Transverse colon (tissue), 4 donors: ENCODE measurements around the gene CHMP4B. TPM values are rescaled to one million over a fixed set of nuclear protein-coding genes. Genes with fewer than 3 reads are reported as not detected.

Experiments
- DNase-seq: peaks from one replicate; pipeline ENCODE4 v3.0.0-alpha.2; 2019
- H3K27ac ChIP-seq, 4 donors: fragments of 200-600 bp; sonication (generic); 2 replicates each; pipeline ENCODE4 v1.5.1; 2016 to 2018; ENCODE audit warnings: inconsistent platforms in 4 of 4
- H3K27me3 ChIP-seq: fragments of 200-600 bp; sonication (generic); 2 replicates; pipeline ENCODE4 v1.5.1; 2017; ENCODE audit warnings: inconsistent platforms
- H3K36me3 ChIP-seq, 4 donors: fragments of 200-600 bp; sonication (generic); 2 replicates each; pipeline ENCODE4 v1.5.1; 2017 to 2019; ENCODE audit warnings: inconsistent platforms in 4 of 4
- H3K4me1 ChIP-seq, 4 donors: fragments of 200-600 bp; sonication (generic); 2 replicates each; pipeline ENCODE4 v1.5.1; 2017 to 2020; ENCODE audit warnings: inconsistent platforms in 4 of 4
- H3K4me3 ChIP-seq, 4 donors: fragments of 200-600 bp; sonication (generic); 1 replicate in 1 of 4; 2 replicates in 3 of 4; pipeline versions ENCODE4 v1.5.1 to v1.6.1; 2017 to 2019; ENCODE audit warnings: inconsistent platforms in 4 of 4
- H3K9me3 ChIP-seq, 2 donors: fragments of 200-600 bp; sonication (generic); 2 replicates each; pipeline ENCODE4 v1.5.1; 2017 to 2019; ENCODE audit warnings: inconsistent platforms in 2 of 2
- CTCF ChIP-seq, 5 experiments: fragments of 200-600 bp in 3 of 5; fragments of 450-650 bp in 2 of 5; sonication (generic) in 3 of 5; IDR thresholded peaks; 1 replicate in 2 of 5; 2 replicates in 3 of 5; pipeline ENCODE4 v1.5.1; 2016 to 2017; ENCODE audit warnings: antibody characterized with exemption in 5 of 5, inconsistent platforms in 3 of 5, mild to moderate bottlenecking in 2 of 5, moderate library complexity in 1 of 5
- EP300 ChIP-seq: sonication (generic); formaldehyde crosslinking; IDR thresholded peaks from one replicate; pipeline ENCODE4 v1.6.1; 2017; ENCODE audit warnings: antibody characterized with exemption, low read depth
- POLR2A ChIP-seq: fragments of 450-650 bp; IDR thresholded peaks from one replicate; pipeline ENCODE4 v1.6.1; 2016; ENCODE audit warnings: antibody characterized with exemption, mild to moderate bottlenecking, moderate library complexity
- POLR2AphosphoS5 ChIP-seq, 3 donors: sonication (generic); formaldehyde crosslinking; IDR thresholded peaks; one replicate each; pipeline ENCODE4 v1.6.1; 2016; ENCODE audit warnings: antibody characterized with exemption in 3 of 3
- WGBS, 2 donors: methylation state at CpG; one replicate each; pipeline ENCODE4 v1.1.5; 2018; ENCODE audit warnings: low coverage in 1 of 2; 5-methylcytosine and 5-hydroxymethylcytosine counted together
- in situ Hi-C, 4 donors: fragments of 200-750 bp; cut with MboI; loops; one replicate each; pipeline versions ENCODE4 v1.15.0 to v1.15.1; 2017; ENCODE audit warnings: low sequenced_read_pairs in 3 of 4, low pct_ligation_motif_present in 1 of 4, low pct_unique_long_range_greater_than_20kb in 1 of 4
- intact Hi-C: fragments of 100-400 bp; cut with DNase I; formaldehyde crosslinking; loops from one replicate; pipeline ENCODE4 v1.15.1; 2023; ENCODE audit warnings: low total_unique reads
- total RNA-seq, 4 donors: library from RNA; depleted of rRNA; stranded (reverse); fragments of >200 nt; gene quantifications; one replicate each; pipeline ENCODE4 v1.1.0, GENCODE V29; 2016

Gene CHMP4B
- total RNA-seq, 4 donors from 2014 or later, result 182 to 263 (median 213) TPM

GRCh38 chr20:33820362-33820761 is 9.2 kb downstream of the CHMP4B start:
- H3K4me1 ChIP-seq, result peaks cover 33 to 85% (median 55%) of the 10 kb centered on the region in 4 donors
- DNase-seq, result no peak
- no peaks in the 10 kb centered on the region for H3K27me3 ChIP-seq
- no peaks in the 10 kb centered on the region for H3K9me3 ChIP-seq
- H3K36me3 ChIP-seq, result no peaks in the 10 kb centered on the region
- H3K4me3 ChIP-seq, result no peak overlapping the region
- in situ Hi-C loops (no loop called here), intact Hi-C loops (no loop called here)
- no peak overlapping the region for H3K27ac ChIP-seq
- 98 to 100% methylated on average over 1 of the region's 1 CpG for WGBS, 2 donors
- TF ChIP-seq CTCF (IDR thresholded peaks at IDR 0.05), result no peak
- no peak for TF ChIP-seq EP300
- TF ChIP-seq POLR2AphosphoS5 (IDR thresholded peaks at IDR 0.05), result no peak
- TF ChIP-seq POLR2A, result no peak

- no peak overlapping the region for H3K4me3 ChIP-seq
- no peak for TF ChIP-seq EP300
- no peak for TF ChIP-seq POLR2AphosphoS5 (IDR thresholded peaks at IDR 0.05)
- no peak for TF ChIP-seq POLR2A
- TF ChIP-seq CTCF (IDR thresholded peaks at IDR 0.05), result no peak
- in situ Hi-C loops, result no loop called here
- H3K36me3 ChIP-seq, result no peaks in the 10 kb centered on the region
- no peak overlapping the region for H3K27ac ChIP-seq
- no peaks in the 10 kb centered on the region for H3K9me3 ChIP-seq
- H3K4me1 ChIP-seq, result peaks cover 42 to 85% (median 58%) of the 10 kb centered on the region in 4 donors
- DNase-seq, result no peak
- no peaks in the 10 kb centered on the region for H3K27me3 ChIP-seq
- intact Hi-C loops, result no loop called here
- WGBS, 2 donors, result 49 to 60% methylated on average over 4 of the region's 4 CpGs
These were observed 10.2 kb downstream of the CHMP4B start for GRCh38 chr20:33821270-33821836.

- no peaks in the 10 kb centered on the region for H3K27me3 ChIP-seq
- H3K36me3 ChIP-seq, result no peaks in the 10 kb centered on the region
- in situ Hi-C loops, result no loop called here
- 95% methylated on average over 5 of the region's 5 CpGs; no CpG with 5 or more reads in 1 of the 2 donors for WGBS, 2 donors
- no peaks in the 10 kb centered on the region for H3K9me3 ChIP-seq
- H3K4me3 ChIP-seq, result no peak overlapping the region
- TF ChIP-seq CTCF (IDR thresholded peaks at IDR 0.05) (no peak), EP300 (no peak), POLR2A (no peak), POLR2AphosphoS5 (IDR thresholded peaks at IDR 0.05) (no peak)
- intact Hi-C loops, result no loop called here
- DNase-seq, result no peak
- no peak overlapping the region for H3K27ac ChIP-seq
- H3K4me1 ChIP-seq, result peaks cover 51 to 85% (median 62%) of the 10 kb centered on the region in 4 donors
These were observed 11.3 kb downstream of the CHMP4B start for GRCh38 chr20:33822423-33822822.

GRCh38 chr20:33822991-33823390 is 11.8 kb downstream of the CHMP4B start:
- 85 to 88% methylated on average over 3 to 5 of the region's 5 CpGs for WGBS, 2 donors
- Histone ChIP-seq H3K9me3 (no peaks in the 10 kb centered on the region), H3K36me3 (no peaks in the 10 kb centered on the region), H3K27ac (no peak overlapping the region), H3K27me3 (no peaks in the 10 kb centered on the region), H3K4me3 (no peak overlapping the region), H3K4me1 (peaks cover 53 to 85% (median 62%) of the 10 kb centered on the region in 4 donors)
- in situ Hi-C loops, result no loop called here
- TF ChIP-seq CTCF (IDR thresholded peaks at IDR 0.05), result no peak
- no peak for TF ChIP-seq POLR2A
- TF ChIP-seq POLR2AphosphoS5 (IDR thresholded peaks at IDR 0.05), result no peak
- TF ChIP-seq EP300, result no peak
- no peak for DNase-seq
- intact Hi-C loops, result no loop called here
